H1 (cell line): Measurements from ENCODE around the gene ATP2C1. TPM values are rescaled to one million over a fixed set of nuclear protein-coding genes. Genes with fewer than 3 reads are reported as not detected.

ENCODE experiments used
- CTCF ChIA-PET: fragments of 300-600 bp; sonication (Branson Sonifier 250); formaldehyde crosslinking; loops from one replicate; lab custom pipeline; 2021; ENCODE audit not compliant: partially characterized antibody; lab: Charles Lee
- POLR2A ChIA-PET: fragments of 300-600 bp; sonication (Branson Sonifier 250); formaldehyde crosslinking; loops from one replicate; lab custom pipeline; 2021; ENCODE audit warnings: inconsistent platforms; ENCODE audit not compliant: partially characterized antibody; lab: Charles Lee
- DNase-seq, 2 experiments: peaks; one replicate each; pipeline versions ENCODE4 v3.0.0 to v3.0.0-alpha.2; 2010 to 2022; ENCODE audit warnings: low spot score in 2 of 2, low read depth in 1 of 2, mixed read lengths in 1 of 2
- FAIRE-seq: peaks from 2 replicates; lab custom pipeline; 2011; peaks lifted over from hg19 to GRCh38; lab: Jason Lieb, UNC
- H2AFZ ChIP-seq: 2 replicates; pipeline ENCODE4 v1.8.1; 2012; ENCODE audit warnings: low read length, inconsistent platforms
- H2AK5ac ChIP-seq: 2 replicates; pipeline ENCODE4 v1.6.1; 2013; ENCODE audit warnings: low read depth, low read length
- H2BK120ac ChIP-seq: replicated peaks from 2 replicates; pipeline ENCODE3; 2013; ENCODE audit warnings: low read depth, low read length, inconsistent platforms
- H2BK12ac ChIP-seq: 2 replicates; pipeline ENCODE4 v1.6.1; 2013; ENCODE audit warnings: low read depth, low read length
- H2BK15ac ChIP-seq: 2 replicates; pipeline ENCODE4 v1.6.1; 2013; ENCODE audit warnings: low read length
- H2BK20ac ChIP-seq: 2 replicates; pipeline ENCODE4 v1.6.1; 2013; ENCODE audit warnings: low read length
- H2BK5ac ChIP-seq: 2 replicates; pipeline ENCODE4 v1.6.1; 2013; ENCODE audit warnings: low read depth, low read length
- H3K14ac ChIP-seq: 2 replicates; pipeline ENCODE4 v1.6.1; 2013; ENCODE audit warnings: inconsistent platforms; ENCODE audit not compliant: insufficient read length
- H3K18ac ChIP-seq: 2 replicates; pipeline ENCODE4 v1.6.1; 2013; ENCODE audit warnings: low read length; ENCODE audit errors: extremely low read depth
- H3K23ac ChIP-seq: 2 replicates; pipeline ENCODE4 v1.6.1; 2013; ENCODE audit warnings: inconsistent platforms; ENCODE audit not compliant: insufficient read length
- H3K23me2 ChIP-seq: 2 replicates; pipeline ENCODE4 v1.6.1; 2013; ENCODE audit warnings: low read depth, low read length
- H3K27ac ChIP-seq: 2 replicates; pipeline ENCODE4 v1.6.1; 2011; ENCODE audit warnings: low read depth, low read length, inconsistent platforms
- H3K27me3 ChIP-seq, 4 experiments: replicated peaks in 1 of 4; 1 replicate in 1 of 4; 2 replicates in 3 of 4; pipeline versions ENCODE4 v1.6.1 to v1.8.1; 2011 to 2013; ENCODE audit warnings: low read length in 3 of 4, mild to moderate bottlenecking in 3 of 4, inconsistent platforms in 2 of 4, mixed read lengths in 2 of 4, moderate library complexity in 1 of 4; ENCODE audit not compliant: control insufficient read depth in 3 of 4, insufficient read depth in 3 of 4; ENCODE audit errors: extremely low read depth in 1 of 4
- H3K36me3 ChIP-seq, 4 experiments: 2 replicates each; pipeline versions ENCODE4 v1.6.1 to v1.8.1; 2011 to 2013; ENCODE audit warnings: mild to moderate bottlenecking in 4 of 4, low read length in 3 of 4, moderate library complexity in 2 of 4, control low read depth in 1 of 4, inconsistent platforms in 1 of 4; ENCODE audit not compliant: insufficient read depth in 4 of 4, control insufficient read depth in 2 of 4
- H3K4ac ChIP-seq: replicated peaks from 2 replicates; pipeline ENCODE3; 2013; ENCODE audit warnings: low read length, low read depth, mixed read lengths, inconsistent platforms; ENCODE audit not compliant: insufficient read length
- H3K4me1 ChIP-seq, 4 experiments: replicated peaks in 1 of 4; 1 replicate in 1 of 4; 2 replicates in 3 of 4; pipeline versions ENCODE4 v1.6.1 to v1.8.1; 2011 to 2013; ENCODE audit warnings: low read length in 3 of 4, inconsistent platforms in 2 of 4, mixed read lengths in 1 of 4; ENCODE audit not compliant: insufficient read depth in 4 of 4, control insufficient read depth in 3 of 4
- H3K4me2 ChIP-seq, 2 experiments: 2 replicates each; pipeline versions ENCODE4 v1.6.1 to v1.8.1; 2011 to 2013; ENCODE audit warnings: low read depth in 2 of 2, low read length in 2 of 2, control low read depth in 1 of 2, inconsistent platforms in 1 of 2, mild to moderate bottlenecking in 1 of 2; ENCODE audit not compliant: insufficient read depth in 1 of 2
- H3K4me3 ChIP-seq, 4 experiments: fragments of 200-600, 300-600 bp in 1 of 4; sonication (generic), shearing (Covaris generic), sonication (Bioruptor Twin) in 1 of 4; 2 replicates each; pipeline versions ENCODE4 v1.5.1 to v1.8.1; 2011 to 2016; ENCODE audit warnings: low read length in 4 of 4, low read depth in 3 of 4, control low read depth in 2 of 4, inconsistent platforms in 2 of 4, mild to moderate bottlenecking in 2 of 4, mixed read lengths in 1 of 4, moderate library complexity in 1 of 4; ENCODE audit not compliant: insufficient read depth in 2 of 4; ENCODE audit errors: extremely low read depth in 1 of 4
- H3K56ac ChIP-seq: replicated peaks from 2 replicates; pipeline ENCODE3; 2013; ENCODE audit warnings: low read depth, mild to moderate bottlenecking, mixed read lengths, low read length, inconsistent platforms; ENCODE audit not compliant: insufficient read length
- H3K79me1 ChIP-seq: 2 replicates; pipeline ENCODE4 v1.6.1; 2013; ENCODE audit warnings: low read depth, low read length, control low read depth
- H3K79me2 ChIP-seq, 2 experiments: 2 replicates each; pipeline versions ENCODE4 v1.6.1 to v1.8.1; 2012 to 2013; ENCODE audit warnings: low read length in 2 of 2, mild to moderate bottlenecking in 2 of 2, inconsistent platforms in 1 of 2; ENCODE audit not compliant: insufficient read depth in 2 of 2, control insufficient read depth in 1 of 2
- H3K9ac ChIP-seq, 4 experiments: replicated peaks in 1 of 4; 1 replicate in 1 of 4; 2 replicates in 3 of 4; pipeline versions ENCODE4 v1.6.1 to v1.8.1; 2011 to 2013; ENCODE audit warnings: low read depth in 3 of 4, low read length in 3 of 4, control low read depth in 2 of 4, mild to moderate bottlenecking in 2 of 4, moderate library complexity in 2 of 4, inconsistent platforms in 1 of 4; ENCODE audit errors: extremely low read depth in 1 of 4
- H3K9me3 ChIP-seq, 2 experiments: 2 replicates each; pipeline versions ENCODE4 v1.6.1 to v1.8.1; 2012 to 2013; ENCODE audit warnings: mild to moderate bottlenecking in 2 of 2, moderate library complexity in 2 of 2, control low read depth in 1 of 2, inconsistent platforms in 1 of 2, low read depth in 1 of 2, low read length in 1 of 2, mixed read lengths in 1 of 2; ENCODE audit not compliant: insufficient read depth in 2 of 2
- H4K20me1 ChIP-seq, 2 experiments: replicated peaks in 1 of 2; 2 replicates each; pipeline versions ENCODE3 to v1.8.1; 2011 to 2013; ENCODE audit warnings: inconsistent platforms in 2 of 2, low read length in 2 of 2, mild to moderate bottlenecking in 1 of 2; ENCODE audit not compliant: insufficient read depth in 2 of 2, control insufficient read depth in 1 of 2
- H4K5ac ChIP-seq: 2 replicates; pipeline ENCODE4 v1.6.1; 2013; ENCODE audit warnings: low read length, low read depth, mixed read lengths, inconsistent platforms; ENCODE audit not compliant: insufficient read length
- H4K8ac ChIP-seq: 2 replicates; pipeline ENCODE4 v1.8.0; 2013; ENCODE audit warnings: mild to moderate bottlenecking, moderate library complexity, low read length, inconsistent platforms; ENCODE audit not compliant: insufficient read depth; ENCODE audit errors: extremely low read depth
- H4K91ac ChIP-seq: replicated peaks from 2 replicates; pipeline ENCODE3; 2013; ENCODE audit warnings: low read length, mixed read lengths, inconsistent platforms; ENCODE audit not compliant: insufficient read length
- CTCF ChIP-seq, 3 experiments: IDR thresholded peaks; 1 replicate in 2 of 3; 2 replicates in 1 of 3; pipeline versions ENCODE4 v1.5.1 to v1.6.1; 2011; ENCODE audit warnings: low read length in 3 of 3, mild to moderate bottlenecking in 3 of 3, inconsistent platforms in 2 of 3, low read depth in 1 of 3, moderate library complexity in 1 of 3; ENCODE audit not compliant: insufficient read depth in 1 of 3; ENCODE audit errors: control extremely low read depth in 1 of 3
- RAD21 ChIP-seq, 2 experiments: IDR thresholded peaks in 1 of 2; conservative IDR thresholded peaks in 1 of 2; 2 replicates each; pipeline ENCODE4 v1.6.1; 2011; ENCODE audit warnings: low read depth in 2 of 2, low read length in 2 of 2, improper control_type of control experiment in 1 of 2, inconsistent platforms in 1 of 2, mild to moderate bottlenecking in 1 of 2, moderate library complexity in 1 of 2
- RNF2 ChIP-seq: fragments of 200-900, 300-1000 bp; sonication (generic); IDR thresholded peaks from 2 replicates; pipeline ENCODE4 v1.7.1; 2016; ENCODE audit warnings: borderline replicate concordance, low read depth, mild to moderate bottlenecking, antibody characterized with exemption, low read length; ENCODE audit not compliant: poor library complexity, severe bottlenecking; ENCODE audit errors: missing control alignments
- WGBS, 2 experiments: shearing (Covaris generic) in 1 of 2; methylation state at CpG; one replicate each; pipeline versions ENCODE4 v1.1.6 to v1.1.7; 2013 to 2015; ENCODE audit warnings: low lambda C conversion rate in 2 of 2, mixed read lengths in 2 of 2, inconsistent platforms in 1 of 2, low coverage in 1 of 2, missing lambda C conversion rate in 1 of 2; ENCODE audit not compliant: insufficient replicate concordance in 2 of 2, insufficient coverage in 1 of 2, insufficient read length in 1 of 2; ENCODE audit errors: extremely low coverage in 1 of 2, missing lambda C conversion rate in 1 of 2; 5-methylcytosine and 5-hydroxymethylcytosine counted together
- polyA plus RNA-seq, 7 experiments: library from polyadenylated mRNA; depleted of rRNA in 3 of 7; stranded (reverse) in 5 of 7; unstranded in 2 of 7; fragments of >200 nt in 5 of 7; fragments of 200-250 nt in 2 of 7; gene quantifications; 1 replicate in 5 of 7; 2 replicates in 1 of 7; 4 replicates in 1 of 7; pipeline versions ENCODE4 v1.2.1 to v1.2.3, GENCODE V29; 2011 to 2013; ENCODE audit warnings: missing spikeins in 2 of 7, mixed read lengths in 2 of 7
- total RNA-seq: library from RNA; stranded (reverse); fragmentation: NEBNext Ultra II Directional; extraction: Animal tissue kit (Norgen Biotek cat#: 25700); gene quantifications from 2 replicates; pipeline ENCODE4 v1.2.1, GENCODE V29; 2021

Gene ATP2C1
- total and polyA plus RNA-seq, 2 of the 8 experiments (the other 6 are each of a cell fraction or from before 2014, with no cell fraction given), result 50.7 to 68.5 TPM

GRCh38 chr3:131033480-131034080, 139.7 kb downstream of the ATP2C1 start:
- no peak overlapping the region for H3K18ac ChIP-seq
- WGBS, 2 experiments, result 11% methylated on average over 1 of the region's 1 CpG; no CpG with 5 or more reads in 1 of the 2 experiments
- H2BK120ac ChIP-seq, result no peak overlapping the region
- no peak overlapping the region for H3K14ac ChIP-seq
- no peak overlapping the region for H3K4ac ChIP-seq
- H3K36me3 ChIP-seq, result no peaks in the 10 kb centered on the region
- POLR2A ChIA-PET, result no interaction called here
- no peak overlapping the region for H4K91ac ChIP-seq
- H2AK5ac ChIP-seq, result no peak overlapping the region
- H4K8ac ChIP-seq, result no peak overlapping the region
- FAIRE-seq (peak; percentile 19), DNase-seq (no peak)
- no peak overlapping the region for H2BK15ac ChIP-seq
- CTCF ChIA-PET, result interaction anchor here (0.7 to 2.9 kb wide), 17 partner anchors 9 to 1235 kb away, joined by 3 to 11 read pairs (median 4); no protein-coding TSS in a partner anchor
- no peaks in the 10 kb centered on the region for H3K79me1 ChIP-seq
- H3K23ac ChIP-seq, result no peak overlapping the region
- no peak overlapping the region for H3K56ac ChIP-seq
- no peaks in the 10 kb centered on the region for H3K79me2 ChIP-seq
- H4K20me1 ChIP-seq, result no peaks in the 10 kb centered on the region
- no peaks in the 10 kb centered on the region for H3K23me2 ChIP-seq
- H3K27me3 ChIP-seq, result no peaks in the 10 kb centered on the region
- no peak overlapping the region for H3K9ac ChIP-seq
- no peak overlapping the region for H3K27ac ChIP-seq
- no peak overlapping the region for H2BK20ac ChIP-seq
- H3K4me3 ChIP-seq, result no peak overlapping the region
- H2AFZ ChIP-seq, result no peak overlapping the region
- H3K9me3 ChIP-seq, result no peaks in the 10 kb centered on the region
- peak in 2 of 3 experiments; percentile 25 to 59; a peak in 2 of 4 replicates for TF ChIP-seq CTCF (IDR thresholded peaks at IDR 0.05; ENCODE audit: control extremely low read depth in 1 of 3, insufficient read depth in 1 of 3, low read depth in 1 of 3, low read length in 3 of 3)
- no peak for TF ChIP-seq RNF2
- TF ChIP-seq RAD21 (IDR thresholded peaks at IDR 0.05 in 1 of 2, conservative IDR thresholded peaks at IDR 0.05 in 1 of 2; ENCODE audit: low read depth in 2 of 2, low read length in 2 of 2), result peak; percentile 67 to 77
- no peak overlapping the region for H4K5ac ChIP-seq
- H2BK5ac ChIP-seq, result no peak overlapping the region
- H3K4me1 ChIP-seq, result no peaks in the 10 kb centered on the region
- no peak overlapping the region for H3K4me2 ChIP-seq
- H2BK12ac ChIP-seq, result no peak overlapping the region
